Measurements from ENCODE around the gene ANAPC1. TPM values are rescaled to one million over a fixed set of nuclear protein-coding genes. Genes with fewer than 3 reads are reported as not detected.
A peak's percentile ranks its signal among the peaks of the same experiment; 100 is the strongest.
"Not testable (repeated sequence)": the region's sequence is repeated elsewhere in the genome, so short reads cannot be mapped to it uniquely, and the experiment has no call there.

ANAPC1 gene
- total RNA-seq, 4 donors from 2014 or later, result 31.0 to 75.3 (median 58.2) TPM

DNA sequence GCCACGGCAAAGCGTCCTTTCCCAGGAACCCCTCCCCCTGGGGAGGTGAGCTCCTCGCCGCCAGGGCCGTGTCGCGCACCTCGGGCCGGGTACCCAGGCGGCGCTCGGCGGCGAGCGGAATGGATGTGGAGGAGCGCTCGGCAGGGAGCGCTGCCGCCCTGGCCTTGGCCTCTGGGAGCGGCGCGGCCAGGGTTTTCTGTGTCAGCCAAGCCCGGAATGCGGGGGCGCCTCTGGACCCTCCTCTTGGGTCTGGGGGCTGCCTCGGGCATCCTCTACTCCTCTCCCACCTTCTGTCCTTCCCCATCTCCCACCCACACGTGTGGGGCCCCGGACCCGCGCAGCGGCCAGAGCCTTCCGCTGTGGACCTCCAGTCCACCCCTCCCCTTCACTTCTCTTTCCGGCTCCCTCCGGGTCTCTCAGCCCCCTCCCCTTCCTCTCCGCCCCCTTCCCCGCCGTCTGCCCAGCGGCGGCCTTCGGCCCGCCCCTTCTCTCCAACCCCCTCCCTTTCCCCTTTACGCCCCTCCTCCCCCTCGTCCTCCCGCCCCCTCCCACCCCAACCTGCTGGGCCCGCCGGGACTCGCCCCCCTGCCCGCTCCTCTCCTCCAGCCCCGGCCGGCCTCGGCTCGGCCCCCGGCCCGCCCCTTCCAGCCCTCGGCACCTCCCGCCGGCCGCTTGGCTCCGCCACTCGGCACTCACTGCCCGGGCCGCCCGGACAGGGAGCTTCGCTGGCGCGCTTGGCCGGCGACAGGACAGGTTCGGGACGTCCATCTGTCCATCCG lies 14.1 kb upstream of the ANAPC1 start, which contains the start of gene MERTK:
MERTK (plus strand) TSS at position 684 of the 779 bp plus-strand sequence. CDS start 129 bp downstream, outside the sequence.
- Histone ChIP-seq H3K36me3 (no peaks in the 10 kb centered on the region), H3K27ac (peak within 1 kb of the TSS; percentile 61 to 94 (median 84)), H3K4me1 (peaks cover 0 to 45% (median 2%) of the 10 kb centered on the region in 4 donors), H3K4me3 (peak within 1 kb of the TSS; percentile 50 to 96 (median 72)), H3K9me3 (no peaks in the 10 kb centered on the region), H3K27me3 (no peaks in the 10 kb centered on the region)
- peak; percentile 46 to 63 for DNase-seq (ENCODE audit: low spot score in 2 of 2)
- peak in 1 of 2 donors; percentile 71 for TF ChIP-seq EP300 (IDR thresholded peaks at IDR 0.05)
- peak; percentile 46 to 79 (median 63) for TF ChIP-seq CTCF (IDR thresholded peaks at IDR 0.05)
- peak; percentile 44 to 62 for TF ChIP-seq POLR2A (IDR thresholded peaks at IDR 0.05)
- 1% methylated on average over 49 to 54 of the region's 71 CpGs for WGBS, 2 donors

GRCh38 chr2:111897630-111897923 lies 13.6 kb upstream of the ANAPC1 start:
- Histone ChIP-seq H3K4me3 (peak overlapping the region; percentile 50 to 96 (median 72)), H3K4me1 (peaks cover 0 to 42% (median 2%) of the 10 kb centered on the region in 4 donors), H3K27me3 (no peaks in the 10 kb centered on the region), H3K27ac (peak overlapping the region; percentile 61 to 94 (median 84)), H3K36me3 (no peaks in the 10 kb centered on the region), H3K9me3 (no peaks in the 10 kb centered on the region)
- no peak for TF ChIP-seq CTCF (IDR thresholded peaks at IDR 0.05)
- no peak for TF ChIP-seq EP300 (IDR thresholded peaks at IDR 0.05)
- TF ChIP-seq POLR2A (IDR thresholded peaks at IDR 0.05), result no peak
- no peak for DNase-seq (ENCODE audit: low spot score in 2 of 2)
- WGBS, 2 donors, result 6 to 7% methylated on average over 7 of the region's 7 CpGs

DNA sequence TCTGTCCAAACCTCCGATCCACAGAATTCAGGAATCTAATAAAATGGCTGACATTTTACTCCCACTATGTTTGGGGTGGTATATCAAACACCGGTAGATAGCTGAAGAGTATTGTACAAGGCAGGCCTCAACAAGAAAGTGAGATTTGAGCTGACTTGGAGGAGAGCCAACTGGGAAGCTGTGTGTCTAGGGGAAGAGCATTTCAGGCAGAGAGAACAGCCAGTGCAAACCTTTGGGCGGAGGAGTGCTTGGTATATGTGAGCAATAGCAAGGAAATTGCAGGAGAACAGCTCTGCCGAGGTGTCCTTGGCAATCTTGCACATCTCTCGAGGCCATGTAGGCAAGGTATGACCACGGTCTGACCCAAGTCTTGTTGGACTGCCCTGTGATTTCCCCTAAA lies 12.6 kb upstream of the ANAPC1 start:
- Histone ChIP-seq H3K4me1 (peaks cover 0 to 42% (median 2%) of the 10 kb centered on the region in 4 donors), H3K36me3 (no peaks in the 10 kb centered on the region), H3K4me3 (no peak overlapping the region), H3K27me3 (no peaks in the 10 kb centered on the region), H3K27ac (no peak overlapping the region), H3K9me3 (no peaks in the 10 kb centered on the region)
- no peak for TF ChIP-seq EP300 (IDR thresholded peaks at IDR 0.05)
- TF ChIP-seq POLR2A (IDR thresholded peaks at IDR 0.05), result no peak
- no peak for TF ChIP-seq CTCF (IDR thresholded peaks at IDR 0.05)
- no peak for DNase-seq (ENCODE audit: low spot score in 2 of 2)
- 94% methylated on average over 6 of the region's 6 CpGs for WGBS, 2 donors

DNA sequence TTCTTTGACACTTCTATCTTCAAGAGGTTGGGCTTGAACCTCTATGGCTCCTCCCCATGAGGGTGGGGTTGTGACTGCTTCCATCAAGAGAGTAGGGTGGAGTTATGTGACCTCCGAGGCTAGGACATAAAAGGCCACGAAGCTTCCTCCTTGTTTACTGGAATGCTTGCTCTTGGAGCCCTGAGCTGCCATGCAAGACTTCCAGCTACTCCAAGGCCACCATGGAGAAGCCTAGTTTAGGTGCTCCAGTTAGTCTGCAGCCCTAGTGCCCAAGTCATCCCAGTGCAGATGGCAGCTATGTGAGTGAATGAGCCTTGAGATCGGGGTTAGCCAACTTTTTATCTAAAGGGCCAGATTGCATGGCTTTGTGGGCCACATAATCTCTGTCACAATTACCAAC lies 12.0 kb upstream of the ANAPC1 start:
- no peak for DNase-seq (ENCODE audit: low spot score in 2 of 2)
- Histone ChIP-seq H3K4me3 (no peak overlapping the region), H3K4me1 (peaks cover 0 to 39% (median 2%) of the 10 kb centered on the region in 4 donors), H3K27ac (no peak overlapping the region), H3K27me3 (no peaks in the 10 kb centered on the region), H3K9me3 (no peaks in the 10 kb centered on the region), H3K36me3 (no peaks in the 10 kb centered on the region)
- WGBS, 2 donors, result 50 to 56% methylated on average over 3 of the region's 3 CpGs
- TF ChIP-seq CTCF (IDR thresholded peaks at IDR 0.05), result no peak
- no peak for TF ChIP-seq POLR2A (IDR thresholded peaks at IDR 0.05)
- TF ChIP-seq EP300 (IDR thresholded peaks at IDR 0.05), result peak in 1 of 2 donors; percentile 9

DNA sequence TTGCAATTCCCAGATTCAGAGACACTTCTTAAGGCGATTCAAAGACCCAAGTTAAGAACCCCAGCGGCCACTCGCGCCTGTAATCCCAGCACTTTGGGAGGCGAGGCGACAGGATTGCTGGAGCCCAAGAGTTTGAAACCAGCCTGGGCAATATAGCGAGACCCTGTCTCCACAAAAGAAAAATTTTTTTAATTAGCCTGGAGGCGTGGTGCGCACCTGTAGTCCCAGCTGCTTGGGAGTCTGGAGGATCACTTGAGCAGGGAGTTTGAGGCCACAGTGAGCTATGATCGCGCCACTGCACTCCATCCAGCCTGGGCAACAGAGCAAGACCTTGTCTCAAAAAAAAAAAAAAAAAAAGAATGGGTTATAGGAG lies 585 bp upstream of the ANAPC1 start:
- H3K4me3 ChIP-seq, result peak overlapping the region; percentile 73 to 95 (median 88)
- DNase-seq (ENCODE audit: low spot score in 2 of 2), result no peak
- H3K36me3 ChIP-seq, result peaks cover 0 to 11% (median 0%) of the 10 kb centered on the region in 3 donors
- no peaks in the 10 kb centered on the region for H3K9me3 ChIP-seq
- TF ChIP-seq EP300 (IDR thresholded peaks at IDR 0.05) (no peak), CTCF (IDR thresholded peaks at IDR 0.05) (no peak), POLR2A (IDR thresholded peaks at IDR 0.05) (no peak)
- no peaks in the 10 kb centered on the region for H3K27me3 ChIP-seq
- peaks cover 0 to 22% (median 0%) of the 10 kb centered on the region in 4 donors for H3K4me1 ChIP-seq
- WGBS, 2 donors, result 12 to 23% methylated on average over 11 of the region's 11 CpGs
- H3K27ac ChIP-seq, result peak overlapping the region; percentile 53 to 88 (median 84)

GRCh38 chr2:111872806-111873205 lies 11.2 kb downstream of the ANAPC1 start:
- not testable (repeated sequence) for H3K4me3 ChIP-seq; H3K4me1 ChIP-seq; H3K27me3 ChIP-seq; DNase-seq (ENCODE audit: low spot score in 2 of 2); H3K9me3 ChIP-seq; H3K27ac ChIP-seq
- WGBS, 2 donors, result 64 to 97% methylated on average over 2 of the region's 2 CpGs
- H3K36me3 ChIP-seq, result peaks cover 0 to 47% (median 0%) of the 10 kb centered on the region in 3 donors

DNA sequence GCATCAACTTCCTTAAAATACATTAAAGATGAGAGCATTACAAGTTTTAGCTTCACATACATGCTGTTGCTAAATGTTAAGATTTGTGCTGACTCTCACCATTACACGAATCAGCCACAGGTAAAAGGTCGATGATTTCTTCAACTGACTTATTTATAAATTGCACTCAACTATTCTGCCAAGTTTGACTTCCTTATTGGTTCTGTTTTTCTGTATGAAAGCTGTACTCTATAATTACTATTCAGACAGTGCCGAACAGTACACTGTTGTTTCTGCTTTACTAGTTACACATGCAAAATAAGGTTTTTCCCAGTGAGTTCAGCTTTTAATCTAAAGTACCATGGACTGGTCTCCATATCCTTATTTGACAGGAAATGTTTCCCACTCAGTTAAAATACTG lies 18.9 kb downstream of the ANAPC1 start:
- not testable (repeated sequence) for H3K9me3 ChIP-seq; H3K27ac ChIP-seq; H3K27me3 ChIP-seq; DNase-seq (ENCODE audit: low spot score in 2 of 2); H3K4me3 ChIP-seq; H3K4me1 ChIP-seq
- H3K36me3 ChIP-seq, result peaks cover 0 to 35% (median 0%) of the 10 kb centered on the region in 3 donors
- WGBS, 2 donors, result 41 to 47% methylated on average over 3 of the region's 3 CpGs

GRCh38 chr2:111860005-111860404 lies 24.0 kb downstream of the ANAPC1 start:
- H3K9me3 ChIP-seq; H3K27ac ChIP-seq; DNase-seq (ENCODE audit: low spot score in 2 of 2); H3K4me3 ChIP-seq; H3K4me1 ChIP-seq; H3K27me3 ChIP-seq: not testable (repeated sequence)
- 30 to 76% methylated on average over 3 of the region's 3 CpGs for WGBS, 2 donors
- H3K36me3 ChIP-seq, result peaks cover 0 to 39% (median 0%) of the 10 kb centered on the region in 3 donors
